ENCODE data around the gene CCDC106. TPM values are rescaled to one million over a fixed set of nuclear protein-coding genes. Genes with fewer than 3 reads are reported as not detected.

CCDC106 gene
- total RNA-seq, 4 donors from 2014 or later, result 1.8 to 24.1 (median 8.4) TPM

DNA sequence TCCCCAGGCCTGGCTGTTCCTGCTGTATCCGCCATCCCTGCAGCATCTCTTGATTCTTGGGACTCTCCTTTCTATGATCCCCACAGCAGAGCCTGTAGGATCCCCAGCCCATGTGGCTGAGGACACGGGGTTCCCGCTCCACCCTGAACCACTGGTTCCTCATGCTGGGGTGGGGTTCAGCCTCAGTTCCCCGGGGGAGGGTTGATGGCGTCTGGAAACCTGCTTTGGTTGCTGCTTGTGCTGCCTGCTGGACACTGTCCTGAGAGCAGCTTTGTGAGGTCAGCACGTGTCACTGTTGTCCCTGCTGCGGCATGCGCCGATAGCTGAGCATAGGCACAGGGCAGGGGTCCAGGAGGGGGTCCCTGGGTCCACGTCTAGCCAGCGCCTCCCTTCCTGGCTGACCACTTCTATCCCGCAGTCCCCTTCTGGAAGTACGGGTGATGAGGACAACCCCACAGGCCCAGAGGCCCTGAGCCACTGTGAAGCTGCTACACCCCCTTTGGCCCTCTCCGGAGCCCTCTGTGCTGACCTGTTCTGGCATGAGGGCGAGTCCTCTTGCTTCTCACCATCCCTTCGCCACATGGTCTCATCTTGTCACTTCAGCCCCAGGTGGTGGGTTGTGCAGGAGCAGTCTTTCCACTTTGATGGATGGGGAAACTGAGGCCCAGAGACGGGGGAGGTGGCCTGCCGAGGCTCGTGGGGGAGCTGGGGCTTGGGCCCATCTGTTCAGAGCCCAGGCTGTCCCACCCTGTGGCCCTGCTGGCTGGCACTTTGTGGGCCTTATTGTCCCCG lies 32.5 kb downstream of the CCDC106 start:
- TF ChIP-seq, protein P1, sequence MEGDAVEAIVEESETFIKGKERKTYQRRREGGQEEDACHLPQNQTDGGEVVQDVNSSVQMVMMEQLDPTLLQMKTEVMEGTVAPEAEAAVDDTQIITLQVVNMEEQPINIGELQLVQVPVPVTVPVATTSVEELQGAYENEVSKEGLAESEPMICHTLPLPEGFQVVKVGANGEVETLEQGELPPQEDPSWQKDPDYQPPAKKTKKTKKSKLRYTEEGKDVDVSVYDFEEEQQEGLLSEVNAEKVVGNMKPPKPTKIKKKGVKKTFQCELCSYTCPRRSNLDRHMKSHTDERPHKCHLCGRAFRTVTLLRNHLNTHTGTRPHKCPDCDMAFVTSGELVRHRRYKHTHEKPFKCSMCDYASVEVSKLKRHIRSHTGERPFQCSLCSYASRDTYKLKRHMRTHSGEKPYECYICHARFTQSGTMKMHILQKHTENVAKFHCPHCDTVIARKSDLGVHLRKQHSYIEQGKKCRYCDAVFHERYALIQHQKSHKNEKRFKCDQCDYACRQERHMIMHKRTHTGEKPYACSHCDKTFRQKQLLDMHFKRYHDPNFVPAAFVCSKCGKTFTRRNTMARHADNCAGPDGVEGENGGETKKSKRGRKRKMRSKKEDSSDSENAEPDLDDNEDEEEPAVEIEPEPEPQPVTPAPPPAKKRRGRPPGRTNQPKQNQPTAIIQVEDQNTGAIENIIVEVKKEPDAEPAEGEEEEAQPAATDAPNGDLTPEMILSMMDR (IDR thresholded peaks at IDR 0.05; ENCODE audit: low read depth), result no peak

DNA sequence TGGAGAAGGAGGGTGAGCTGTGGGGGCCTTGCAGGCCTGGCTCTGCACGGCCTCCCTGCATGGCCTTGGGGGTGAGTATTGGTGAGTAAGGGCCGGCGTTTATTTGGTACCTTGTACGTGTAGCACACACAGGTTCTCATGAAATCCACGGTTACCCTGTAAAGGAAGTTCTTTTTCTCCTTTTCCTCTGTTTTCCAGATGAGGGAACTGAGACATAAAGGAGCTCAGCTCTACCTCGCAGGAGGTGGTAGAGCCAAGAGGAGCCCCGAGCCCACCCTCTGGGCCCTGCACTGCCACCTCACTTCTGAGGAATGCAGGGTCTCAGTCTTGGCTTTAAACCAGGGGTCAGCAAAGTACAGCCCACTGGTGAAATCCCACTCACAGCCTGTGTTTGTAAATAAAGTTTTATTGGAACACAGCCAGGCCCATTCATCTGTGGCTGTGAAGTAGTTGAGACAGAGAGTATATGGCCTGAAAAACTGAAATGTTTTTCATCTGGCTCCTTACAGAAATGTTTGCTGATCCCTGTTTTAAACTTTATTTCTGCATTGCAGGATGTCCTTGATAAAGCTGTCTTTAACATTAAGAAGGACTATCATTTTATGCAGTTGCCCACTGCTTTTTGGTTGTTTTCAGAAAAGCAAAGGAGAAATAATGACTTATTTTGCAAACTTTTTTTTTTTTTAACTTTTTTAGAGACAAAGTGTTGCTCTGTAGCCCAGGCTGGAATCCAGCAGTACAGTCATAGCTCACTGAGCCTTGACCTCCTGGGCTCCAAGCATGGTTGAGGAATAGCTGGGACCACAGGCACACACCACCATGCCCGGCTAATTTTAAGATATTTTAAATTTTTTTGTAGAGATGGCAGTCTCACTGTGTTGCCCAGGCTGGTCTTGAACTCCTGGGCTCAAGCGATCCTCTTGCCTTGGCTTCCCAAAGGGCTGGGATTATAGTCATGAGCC lies 33.4 kb downstream of the CCDC106 start:
- TF ChIP-seq, protein P1 (IDR thresholded peaks at IDR 0.05; ENCODE audit: low read depth), result no peak

GRCh38 chr19:55683449-55684261 lies 35.6 kb downstream of the CCDC106 start:
- TF ChIP-seq, protein P1 (IDR thresholded peaks at IDR 0.05; ENCODE audit: low read depth), result no peak

GRCh38 chr19:55684946-55685681 lies 37.1 kb downstream of the CCDC106 start:
- TF ChIP-seq, protein P1 (IDR thresholded peaks at IDR 0.05; ENCODE audit: low read depth), result no peak

GRCh38 chr19:55685776-55686175 lies 37.8 kb downstream of the CCDC106 start:
- TF ChIP-seq, protein P1 (IDR thresholded peaks at IDR 0.05; ENCODE audit: low read depth), result no peak

DNA sequence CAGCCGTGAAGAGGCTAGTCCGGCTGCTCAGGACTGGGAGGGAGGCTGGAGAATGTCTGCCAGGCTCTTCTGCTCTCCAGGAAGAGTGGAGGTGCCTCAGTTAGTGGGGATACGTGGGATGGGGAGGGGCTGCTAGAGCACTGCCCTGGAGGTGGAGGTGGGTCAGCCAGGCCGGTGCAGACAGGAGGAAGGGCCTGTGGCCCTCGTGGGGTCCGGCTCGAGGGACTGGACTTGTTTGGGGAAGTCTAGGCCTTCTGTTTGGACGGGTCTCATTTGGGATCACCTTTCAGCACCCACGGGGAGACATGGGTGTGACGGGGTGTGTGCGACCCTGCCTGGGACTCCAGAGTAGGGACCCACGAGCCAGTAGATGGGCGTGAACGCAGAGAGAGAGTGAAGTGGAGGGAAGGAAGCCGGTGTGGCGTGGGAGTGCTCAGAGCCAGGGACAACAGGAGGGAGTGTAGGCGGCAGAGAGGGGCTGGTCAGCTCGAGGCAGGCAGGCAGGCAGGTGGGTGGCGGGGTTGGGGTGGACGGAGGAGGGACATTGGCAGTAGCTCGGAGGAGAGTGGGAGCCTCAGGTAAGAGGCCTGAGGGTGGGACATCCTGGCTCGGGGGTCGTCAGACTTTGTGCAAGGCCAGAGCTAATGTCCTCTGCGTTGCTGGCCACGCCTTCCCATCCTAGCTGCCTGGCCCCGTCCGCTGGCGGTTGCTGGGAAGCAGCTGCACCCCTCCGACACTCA lies 38.5 kb downstream of the CCDC106 start:
- TF ChIP-seq, protein P1 (IDR thresholded peaks at IDR 0.05; ENCODE audit: low read depth), result no peak

Measured in subcutaneous adipose tissue (tissue), 4 donors.